ENCODE data around the gene RBMS1.

DNA sequence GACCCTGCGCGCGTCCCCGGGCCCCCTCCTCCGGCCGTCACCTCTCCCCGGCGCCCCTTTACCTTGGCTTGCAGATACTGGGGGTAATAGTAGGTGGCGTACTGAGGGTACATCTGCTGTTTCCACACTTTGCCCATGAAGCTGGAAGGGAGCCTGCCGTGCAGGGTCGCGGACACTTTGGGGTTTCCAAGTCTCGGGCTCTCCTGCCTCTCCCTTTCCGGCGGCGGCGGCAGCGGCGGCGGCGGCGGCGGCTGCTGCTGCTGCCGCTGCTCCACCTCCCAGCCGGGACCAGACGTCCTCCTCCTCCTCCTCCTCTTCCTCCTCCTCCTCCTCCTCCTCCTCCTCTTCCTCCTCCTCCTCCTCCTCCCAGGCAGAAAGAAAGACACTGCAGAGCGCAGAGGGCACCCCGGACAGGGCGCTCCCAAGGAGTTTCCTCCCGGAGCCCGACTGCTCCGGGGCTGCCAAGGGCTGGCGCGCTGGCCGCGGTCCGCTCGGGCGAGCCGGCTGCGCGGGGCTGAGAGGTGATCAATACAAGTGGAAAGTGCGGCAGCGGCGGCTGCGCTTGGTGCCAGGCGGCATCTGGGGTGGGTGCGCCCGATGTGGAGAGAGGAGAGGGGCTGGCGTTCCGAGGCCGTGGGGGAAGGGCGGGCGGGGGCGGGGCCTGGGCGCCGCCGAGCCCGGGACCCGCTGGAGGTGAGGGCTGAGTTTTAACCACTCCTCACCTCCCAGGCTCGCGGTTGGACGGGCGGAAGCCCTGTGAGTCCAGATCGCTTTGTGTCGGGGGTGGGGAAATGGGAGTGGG, at the start of gene RBMS1:
- TF ChIP-seq POLR2AphosphoS5 (IDR thresholded peaks at IDR 0.05; ENCODE audit: low read depth), result no peak
- TF ChIP-seq, protein P1, sequence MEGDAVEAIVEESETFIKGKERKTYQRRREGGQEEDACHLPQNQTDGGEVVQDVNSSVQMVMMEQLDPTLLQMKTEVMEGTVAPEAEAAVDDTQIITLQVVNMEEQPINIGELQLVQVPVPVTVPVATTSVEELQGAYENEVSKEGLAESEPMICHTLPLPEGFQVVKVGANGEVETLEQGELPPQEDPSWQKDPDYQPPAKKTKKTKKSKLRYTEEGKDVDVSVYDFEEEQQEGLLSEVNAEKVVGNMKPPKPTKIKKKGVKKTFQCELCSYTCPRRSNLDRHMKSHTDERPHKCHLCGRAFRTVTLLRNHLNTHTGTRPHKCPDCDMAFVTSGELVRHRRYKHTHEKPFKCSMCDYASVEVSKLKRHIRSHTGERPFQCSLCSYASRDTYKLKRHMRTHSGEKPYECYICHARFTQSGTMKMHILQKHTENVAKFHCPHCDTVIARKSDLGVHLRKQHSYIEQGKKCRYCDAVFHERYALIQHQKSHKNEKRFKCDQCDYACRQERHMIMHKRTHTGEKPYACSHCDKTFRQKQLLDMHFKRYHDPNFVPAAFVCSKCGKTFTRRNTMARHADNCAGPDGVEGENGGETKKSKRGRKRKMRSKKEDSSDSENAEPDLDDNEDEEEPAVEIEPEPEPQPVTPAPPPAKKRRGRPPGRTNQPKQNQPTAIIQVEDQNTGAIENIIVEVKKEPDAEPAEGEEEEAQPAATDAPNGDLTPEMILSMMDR (IDR thresholded peaks at IDR 0.05; ENCODE audit: insufficient read depth, low read length), result no peak
- TF ChIP-seq, protein P2, sequence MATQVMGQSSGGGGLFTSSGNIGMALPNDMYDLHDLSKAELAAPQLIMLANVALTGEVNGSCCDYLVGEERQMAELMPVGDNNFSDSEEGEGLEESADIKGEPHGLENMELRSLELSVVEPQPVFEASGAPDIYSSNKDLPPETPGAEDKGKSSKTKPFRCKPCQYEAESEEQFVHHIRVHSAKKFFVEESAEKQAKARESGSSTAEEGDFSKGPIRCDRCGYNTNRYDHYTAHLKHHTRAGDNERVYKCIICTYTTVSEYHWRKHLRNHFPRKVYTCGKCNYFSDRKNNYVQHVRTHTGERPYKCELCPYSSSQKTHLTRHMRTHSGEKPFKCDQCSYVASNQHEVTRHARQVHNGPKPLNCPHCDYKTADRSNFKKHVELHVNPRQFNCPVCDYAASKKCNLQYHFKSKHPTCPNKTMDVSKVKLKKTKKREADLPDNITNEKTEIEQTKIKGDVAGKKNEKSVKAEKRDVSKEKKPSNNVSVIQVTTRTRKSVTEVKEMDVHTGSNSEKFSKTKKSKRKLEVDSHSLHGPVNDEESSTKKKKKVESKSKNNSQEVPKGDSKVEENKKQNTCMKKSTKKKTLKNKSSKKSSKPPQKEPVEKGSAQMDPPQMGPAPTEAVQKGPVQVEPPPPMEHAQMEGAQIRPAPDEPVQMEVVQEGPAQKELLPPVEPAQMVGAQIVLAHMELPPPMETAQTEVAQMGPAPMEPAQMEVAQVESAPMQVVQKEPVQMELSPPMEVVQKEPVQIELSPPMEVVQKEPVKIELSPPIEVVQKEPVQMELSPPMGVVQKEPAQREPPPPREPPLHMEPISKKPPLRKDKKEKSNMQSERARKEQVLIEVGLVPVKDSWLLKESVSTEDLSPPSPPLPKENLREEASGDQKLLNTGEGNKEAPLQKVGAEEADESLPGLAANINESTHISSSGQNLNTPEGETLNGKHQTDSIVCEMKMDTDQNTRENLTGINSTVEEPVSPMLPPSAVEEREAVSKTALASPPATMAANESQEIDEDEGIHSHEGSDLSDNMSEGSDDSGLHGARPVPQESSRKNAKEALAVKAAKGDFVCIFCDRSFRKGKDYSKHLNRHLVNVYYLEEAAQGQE (IDR thresholded peaks at IDR 0.05; ENCODE audit: insufficient replicate concordance, low read depth), result no peak

Measured in HL-60 (cell line).